ENCODE results near the gene MSANTD3.

Gene MSANTD3

GRCh38 chr9:100457517-100457916 is 30.6 kb downstream of the MSANTD3 start:
- in situ Hi-C loops (cut with HindIII; ENCODE audit: low sequenced_read_pairs), result no loop called here

GRCh38 chr9:100459963-100460362 is 33.0 kb downstream of the MSANTD3 start:
- in situ Hi-C loops (cut with HindIII; ENCODE audit: low sequenced_read_pairs), result no loop called here

- in situ Hi-C loops (cut with HindIII; ENCODE audit: low sequenced_read_pairs), result no loop called here
These were observed 38.3 kb downstream of the MSANTD3 start for GRCh38 chr9:100465274-100465673.

- in situ Hi-C loops (cut with HindIII; ENCODE audit: low sequenced_read_pairs), result no loop called here
These were observed 38.8 kb downstream of the MSANTD3 start for GRCh38 chr9:100465761-100466160.

GRCh38 chr9:100466171-100466828 is 39.4 kb downstream of the MSANTD3 start:
- in situ Hi-C loops (cut with HindIII; ENCODE audit: low sequenced_read_pairs), result no loop called here

- in situ Hi-C loops (cut with HindIII; ENCODE audit: low sequenced_read_pairs), result no loop called here
These were observed 39.9 kb downstream of the MSANTD3 start for GRCh38 chr9:100466829-100467221.

GRCh38 chr9:100468041-100468440 is 41.1 kb downstream of the MSANTD3 start:
- in situ Hi-C loops (cut with HindIII; ENCODE audit: low sequenced_read_pairs), result no loop called here

- in situ Hi-C loops (cut with HindIII; ENCODE audit: low sequenced_read_pairs), result no loop called here
These were observed 45.3 kb downstream of the MSANTD3 start for GRCh38 chr9:100472268-100472667.

- in situ Hi-C loops (cut with HindIII; ENCODE audit: low sequenced_read_pairs), result no loop called here
These were observed 45.9 kb downstream of the MSANTD3 start, which contains the start of gene TMEFF1 for GRCh38 chr9:100472788-100473275. TMEFF1 (plus strand) TSS chr9:100473149; CDS start chr9:100473545, 396 bp downstream.

- in situ Hi-C loops (cut with HindIII; ENCODE audit: low sequenced_read_pairs), result no loop called here
These were observed 46.5 kb downstream of the MSANTD3 start for GRCh38 chr9:100473276-100474081.

GRCh38 chr9:100474082-100474923 is 47.4 kb downstream of the MSANTD3 start:
- in situ Hi-C loops (cut with HindIII; ENCODE audit: low sequenced_read_pairs), result no loop called here

GRCh38 chr9:100474924-100475276 is 48.0 kb downstream of the MSANTD3 start:
- in situ Hi-C loops (cut with HindIII; ENCODE audit: low sequenced_read_pairs), result no loop called here

- in situ Hi-C loops (cut with HindIII; ENCODE audit: low sequenced_read_pairs), result no loop called here
These were observed 50.3 kb downstream of the MSANTD3 start for GRCh38 chr9:100477241-100477640.

- in situ Hi-C loops (cut with HindIII; ENCODE audit: low sequenced_read_pairs), result no loop called here
These were observed 51.2 kb downstream of the MSANTD3 start for GRCh38 chr9:100478192-100478591.

GRCh38 chr9:100479820-100480219 is 52.9 kb downstream of the MSANTD3 start:
- in situ Hi-C loops (cut with HindIII; ENCODE audit: low sequenced_read_pairs), result no loop called here

GRCh38 chr9:100485196-100485595 is 58.3 kb downstream of the MSANTD3 start:
- in situ Hi-C loops (cut with HindIII; ENCODE audit: low sequenced_read_pairs), result no loop called here

- in situ Hi-C loops (cut with HindIII; ENCODE audit: low sequenced_read_pairs), result no loop called here
These were observed 59.7 kb downstream of the MSANTD3 start for GRCh38 chr9:100486479-100487176.

GRCh38 chr9:100488177-100488576 is 61.2 kb downstream of the MSANTD3 start:
- in situ Hi-C loops (cut with HindIII; ENCODE audit: low sequenced_read_pairs), result no loop called here

GRCh38 chr9:100489836-100490235 is 62.9 kb downstream of the MSANTD3 start:
- in situ Hi-C loops (cut with HindIII; ENCODE audit: low sequenced_read_pairs), result no loop called here

GRCh38 chr9:100492952-100493351 is 66.0 kb downstream of the MSANTD3 start:
- in situ Hi-C loops (cut with HindIII; ENCODE audit: low sequenced_read_pairs), result no loop called here

- in situ Hi-C loops (cut with HindIII; ENCODE audit: low sequenced_read_pairs), result no loop called here
These were observed 71.6 kb downstream of the MSANTD3 start for GRCh38 chr9:100498592-100498991.
